NCI-H1694 treated with DMSO at 0.1 percent for 48 hours (cell line): ENCODE results near the gene MADCAM1.
A peak's percentile ranks its signal among the peaks of the same experiment; 100 is the strongest.

Experiments
- DNase-seq: peaks from one replicate; lab custom pipeline; 2025; lab: John Stamatoyannopoulos, UW

The MADCAM1 gene

GRCh38 chr19:532561-533363, 36.5 kb downstream of the MADCAM1 start:
- DNase-seq = peak; percentile 7

- no peak for DNase-seq
Observed at GRCh38 chr19:533364-534058, 37.2 kb downstream of the MADCAM1 start.

- DNase-seq = no peak
Observed at GRCh38 chr19:534088-534487, 37.8 kb downstream of the MADCAM1 start.

- DNase-seq = no peak
Observed at GRCh38 chr19:535017-535835, 38.9 kb downstream of the MADCAM1 start.

- no peak for DNase-seq
Observed at GRCh38 chr19:536031-536880, 40.0 kb downstream of the MADCAM1 start.

- DNase-seq = no peak
Observed at GRCh38 chr19:536881-537404, 40.7 kb downstream of the MADCAM1 start.

GRCh38 chr19:538641-539428, 42.5 kb downstream of the MADCAM1 start:
- DNase-seq = no peak

GRCh38 chr19:539429-540030, 43.2 kb downstream of the MADCAM1 start:
- no peak for DNase-seq

GRCh38 chr19:540867-541637, 44.8 kb downstream of the MADCAM1 start:
- DNase-seq = no peak

GRCh38 chr19:541699-542098, 45.4 kb downstream of the MADCAM1 start:
- no peak for DNase-seq

- no peak for DNase-seq
Observed at GRCh38 chr19:542173-542866, 46.0 kb downstream of the MADCAM1 start.

GRCh38 chr19:543910-544608, 47.8 kb downstream of the MADCAM1 start, which contains the start of gene GZMM:
Gene GZMM (plus strand): TSS chr19:544053. CDS start chr19:544072, 19 bp downstream.
- DNase-seq = no peak

- DNase-seq = no peak
Observed at GRCh38 chr19:547117-547516, 50.8 kb downstream of the MADCAM1 start.

- DNase-seq = no peak
Observed at GRCh38 chr19:547836-548720, 51.8 kb downstream of the MADCAM1 start.

GRCh38 chr19:548886-549830, 52.9 kb downstream of the MADCAM1 start:
- no peak for DNase-seq

GRCh38 chr19:554817-555216, 58.5 kb downstream of the MADCAM1 start:
- DNase-seq = no peak
